ENCODE results near the gene TPCN1.
A peak's percentile ranks its signal among the peaks of the same experiment; 100 is the strongest.

TPCN1 gene

GRCh38 chr12:113317122-113317521 is 95.9 kb downstream of the TPCN1 start:
- DNase-seq: no peak

GRCh38 chr12:113318046-113318656 is 96.9 kb downstream of the TPCN1 start:
- DNase-seq: no peak

DNA sequence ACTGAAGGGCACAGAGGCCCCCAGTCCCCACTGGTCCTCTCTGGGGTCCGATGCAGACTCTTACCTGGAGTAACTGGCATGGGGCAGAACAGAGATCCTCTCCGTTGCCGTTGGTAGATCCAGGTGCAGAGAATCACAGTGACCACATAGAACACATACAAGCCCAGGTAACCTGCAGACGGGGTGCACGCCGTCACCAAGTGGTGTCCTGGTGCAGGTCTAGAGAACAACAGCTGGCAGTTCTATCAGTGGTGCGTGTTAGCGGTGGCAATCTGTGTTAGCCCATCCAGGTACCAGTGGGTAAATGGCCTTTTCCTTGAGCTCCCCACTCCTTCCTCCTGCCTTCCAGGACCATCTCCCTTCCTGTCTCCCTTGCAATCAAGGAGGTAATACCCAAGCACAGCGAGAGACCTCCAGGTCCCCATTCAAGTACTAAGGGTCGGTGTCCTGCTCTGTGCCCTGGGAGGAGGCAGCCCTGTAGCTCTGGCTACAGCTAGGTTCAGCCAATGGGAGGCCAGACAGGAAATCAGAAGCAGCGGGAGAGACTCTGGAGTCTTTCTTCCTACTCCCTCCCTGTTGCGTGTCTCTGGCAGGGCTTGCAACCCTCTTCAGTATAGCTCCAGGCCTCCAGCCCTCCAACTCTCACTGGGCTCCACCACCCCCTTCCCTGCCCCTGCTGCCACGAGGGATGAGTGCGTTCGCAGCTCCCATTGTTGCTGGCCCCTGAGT is 97.8 kb downstream of the TPCN1 start:
- DNase-seq: no peak

DNA sequence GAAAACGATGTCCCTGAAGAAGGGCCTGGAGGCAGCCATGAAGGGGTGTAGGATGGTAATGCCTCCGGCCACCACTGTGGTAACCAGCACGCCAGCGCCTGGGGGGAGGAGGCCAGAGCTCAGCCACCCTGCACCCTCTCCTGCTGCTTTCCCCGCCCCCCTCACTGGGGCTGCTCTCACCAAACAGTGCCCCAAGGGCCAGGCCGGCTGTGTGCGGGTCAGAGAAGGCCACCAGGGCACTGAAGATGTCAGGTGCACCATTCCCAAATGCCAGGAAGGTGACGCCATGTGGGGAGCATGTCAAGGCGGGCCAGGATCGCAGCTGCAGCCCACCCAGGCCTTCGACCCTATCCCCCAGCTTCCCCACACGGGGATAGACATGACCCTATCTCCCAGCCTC is 99.1 kb downstream of the TPCN1 start:
- no peak for DNase-seq

GRCh38 chr12:113322343-113322742 is 101.1 kb downstream of the TPCN1 start:
- DNase-seq: peak; percentile 91

DNA sequence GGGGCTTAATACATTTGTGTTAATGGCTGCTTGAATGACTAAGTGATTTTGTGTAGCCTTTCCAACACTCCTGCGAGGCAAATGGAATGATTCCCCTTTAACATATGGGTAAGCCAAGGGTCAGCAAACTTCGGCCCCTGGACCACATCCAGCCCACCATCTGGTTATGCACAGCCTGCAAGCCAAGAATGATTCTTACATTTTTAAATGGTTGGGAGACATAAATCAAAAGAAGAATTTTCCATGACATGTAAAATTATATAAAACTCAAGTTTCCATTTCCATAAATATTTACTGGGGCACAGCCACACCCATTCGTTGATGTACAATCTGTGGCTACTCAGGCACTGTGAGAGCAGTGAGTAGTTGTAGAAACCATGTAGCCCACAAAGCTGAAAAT is 104.7 kb downstream of the TPCN1 start:
- no peak for DNase-seq

GRCh38 chr12:113326775-113327395 is 105.6 kb downstream of the TPCN1 start:
- DNase-seq: no peak

GRCh38 chr12:113328368-113328889 is 107.2 kb downstream of the TPCN1 start:
- DNase-seq: no peak

DNA sequence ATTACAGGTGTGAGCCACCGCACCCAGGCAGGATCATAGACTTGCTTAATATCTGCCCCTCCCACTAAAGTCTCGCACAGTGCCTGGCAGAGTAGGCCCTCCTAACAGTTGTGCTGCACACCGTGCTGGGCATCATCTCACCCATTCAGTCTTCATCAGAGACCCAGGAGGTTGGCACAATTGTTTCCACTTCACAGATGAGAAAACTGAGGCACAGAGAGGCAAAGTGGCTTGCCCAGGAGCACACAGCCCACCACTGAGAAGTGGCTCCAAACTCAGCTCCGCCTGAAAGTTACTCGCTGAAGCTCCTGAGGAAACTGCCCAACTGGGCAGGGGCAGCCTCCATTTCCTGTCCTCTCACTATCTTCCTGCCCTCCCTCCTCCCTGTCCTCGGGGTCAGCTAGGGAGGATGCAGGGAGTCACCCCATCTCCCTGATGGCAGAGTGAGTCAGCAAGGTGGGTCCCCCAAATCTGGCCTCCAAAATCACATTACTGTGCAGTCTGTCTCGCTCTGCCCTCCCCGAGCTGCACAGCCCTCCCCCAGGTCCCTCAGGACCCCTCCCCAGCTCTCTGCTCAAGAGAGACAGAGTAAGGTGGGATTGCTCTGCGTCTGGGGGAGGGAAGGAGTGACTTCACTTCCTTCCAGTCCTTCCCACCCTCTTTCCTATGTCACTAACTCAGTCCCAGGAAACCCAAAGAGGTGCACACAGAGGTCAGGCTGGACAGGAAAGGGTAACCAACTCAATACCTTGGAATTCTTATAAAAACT is 107.9 kb downstream of the TPCN1 start:
- DNase-seq: peak; percentile 64

- no peak for DNase-seq
Measured at GRCh38 chr12:113329791-113330417, 108.6 kb downstream of the TPCN1 start.

GRCh38 chr12:113330505-113330904 is 109.2 kb downstream of the TPCN1 start:
- no peak for DNase-seq

GRCh38 chr12:113332688-113333417 is 111.6 kb downstream of the TPCN1 start:
- no peak for DNase-seq

DNA sequence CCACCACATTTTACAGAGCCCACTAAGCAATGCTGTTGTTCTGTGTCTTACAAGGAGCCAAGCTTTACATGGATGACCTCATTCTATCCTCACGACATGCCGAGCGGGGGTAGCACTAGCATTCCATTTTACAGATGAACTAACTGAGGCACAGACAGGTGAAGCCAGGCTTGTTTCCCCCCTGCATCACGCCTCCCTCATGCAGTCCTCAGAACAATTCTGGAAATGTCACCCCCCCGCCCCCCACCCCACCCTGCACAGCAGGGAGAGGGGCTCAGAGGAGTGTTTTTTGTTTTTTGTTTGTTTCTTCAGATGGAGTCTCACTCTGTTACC is 112.1 kb downstream of the TPCN1 start:
- DNase-seq: no peak

DNA sequence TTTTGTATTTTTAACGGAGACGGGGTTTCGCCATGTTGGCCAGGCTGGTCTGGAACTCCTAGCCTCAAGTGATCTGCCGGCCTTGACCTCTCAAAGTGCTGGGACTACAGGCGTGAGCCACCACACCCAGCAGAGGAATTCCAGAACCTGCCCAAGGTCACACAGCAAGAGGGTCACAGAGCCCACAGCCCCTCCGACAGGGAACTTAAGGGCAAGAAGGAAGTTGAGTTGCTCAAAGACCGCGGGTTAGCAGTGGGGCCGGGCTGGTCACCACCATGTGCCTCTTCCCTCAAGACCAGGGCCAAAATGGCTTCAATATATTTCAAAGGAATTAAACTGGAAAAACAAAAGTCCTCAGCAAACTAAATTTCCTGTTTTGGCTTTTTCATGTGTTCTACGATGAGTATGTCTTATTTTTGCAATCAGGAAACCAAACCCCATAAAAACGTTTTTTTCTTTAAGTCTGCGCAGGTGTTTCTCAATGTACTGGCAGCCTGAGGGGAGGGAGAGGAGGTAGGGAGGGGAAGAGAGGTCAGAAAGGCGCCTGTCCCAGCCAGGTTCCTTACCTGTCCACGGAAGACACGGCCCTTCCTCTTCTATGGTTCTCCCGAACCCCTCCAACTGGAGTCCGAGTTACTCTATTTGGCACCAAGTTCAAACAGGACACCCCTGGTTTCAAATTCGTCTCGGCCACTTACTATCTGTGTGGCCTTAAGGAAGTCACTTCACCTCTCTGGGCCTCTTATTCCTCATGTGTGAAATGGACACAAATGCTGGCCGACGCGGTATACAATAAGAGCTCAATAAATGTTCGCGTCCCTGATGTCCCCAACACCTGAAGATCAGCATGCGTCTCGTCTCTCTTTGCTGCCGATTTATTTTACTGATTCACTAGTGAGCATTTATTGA is 112.9 kb downstream of the TPCN1 start:
- no peak for DNase-seq

DNA sequence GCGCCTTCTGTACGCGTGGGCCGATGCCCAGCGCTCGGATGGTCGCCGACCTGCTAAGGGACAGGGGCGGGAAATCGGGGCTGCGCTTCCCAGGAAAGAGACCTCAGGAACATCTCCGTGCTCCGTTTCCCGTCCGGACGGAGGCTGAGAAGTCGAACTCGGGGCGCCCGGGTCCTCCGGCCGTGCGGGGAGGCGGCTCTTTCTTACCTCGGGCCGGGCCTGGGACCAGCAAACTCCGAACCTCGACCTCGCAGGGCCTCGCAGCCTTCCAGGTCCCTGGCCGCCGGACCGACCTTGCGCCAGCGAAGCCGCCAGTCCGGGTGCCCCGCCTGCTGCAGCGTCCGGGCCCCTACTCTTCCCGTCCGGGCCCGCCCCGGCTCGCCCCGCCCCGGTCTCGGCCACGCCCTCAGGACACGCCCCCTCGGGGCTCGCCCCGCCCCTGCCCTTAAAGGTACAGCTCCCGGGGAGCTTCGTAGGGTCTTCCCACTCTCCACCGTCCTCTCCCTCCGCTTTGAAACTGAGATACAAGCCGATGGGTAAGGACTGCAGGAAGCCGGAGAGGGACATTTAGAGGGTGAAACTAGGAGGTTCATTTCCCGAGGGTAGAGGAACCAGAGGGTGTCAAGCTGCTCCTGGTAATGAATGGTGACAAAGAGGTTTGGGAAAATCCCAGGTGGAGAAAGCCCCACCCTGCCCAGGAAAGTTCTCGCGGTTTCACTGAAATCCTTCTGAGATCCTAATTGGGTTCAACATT is 113.7 kb downstream of the TPCN1 start, which contains the start of gene SLC8B1:
Gene SLC8B1 (minus strand): TSS at position 324 of the 754 bp plus-strand sequence. CDS start 2,231 bp downstream, outside the sequence.
- peak; percentile 60 for DNase-seq

DNA sequence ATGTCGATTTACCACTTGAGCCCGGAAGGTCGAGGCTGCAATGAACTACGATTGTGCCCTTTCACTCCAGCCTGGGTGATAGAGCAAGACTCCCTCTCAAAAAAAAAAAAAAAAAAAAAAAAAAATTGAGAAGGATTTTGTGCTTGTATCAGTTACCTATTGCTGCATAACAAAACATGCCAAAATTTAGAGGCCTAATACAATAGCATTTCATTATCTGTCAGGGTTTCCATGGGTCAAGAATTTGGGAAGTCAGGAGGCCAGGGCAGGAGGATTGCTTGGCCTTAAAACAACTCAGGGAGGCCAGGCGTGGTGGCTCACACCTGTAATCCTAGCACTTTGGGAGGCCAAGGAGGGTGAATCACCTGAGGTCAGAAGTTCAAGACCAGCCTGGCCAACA is 118.3 kb downstream of the TPCN1 start:
- DNase-seq: no peak

GRCh38 chr12:113340061-113340460 is 118.8 kb downstream of the TPCN1 start:
- DNase-seq: no peak

DNA sequence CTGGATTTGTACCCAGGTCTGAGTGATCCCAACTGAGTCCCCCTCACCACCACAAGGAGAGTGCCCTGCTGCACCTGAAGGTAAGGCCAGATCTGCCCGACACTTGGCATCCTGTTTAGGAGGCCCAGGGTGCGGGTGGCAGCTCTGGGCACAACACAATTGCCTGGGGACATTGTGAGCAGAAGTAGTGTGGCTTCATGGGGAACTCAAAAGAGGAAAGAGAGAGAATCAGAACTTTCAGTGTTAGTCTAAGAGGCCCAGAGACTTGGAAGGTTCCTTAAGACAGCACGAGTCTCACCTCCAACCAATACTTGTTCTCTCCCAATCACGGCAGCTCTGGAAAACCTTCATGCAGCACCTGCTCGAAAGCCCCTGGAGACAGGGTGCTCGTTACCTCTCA is 120.3 kb downstream of the TPCN1 start:
- DNase-seq: no peak

GRCh38 chr12:113345318-113345717 is 124.1 kb downstream of the TPCN1 start:
- DNase-seq: no peak

DNA sequence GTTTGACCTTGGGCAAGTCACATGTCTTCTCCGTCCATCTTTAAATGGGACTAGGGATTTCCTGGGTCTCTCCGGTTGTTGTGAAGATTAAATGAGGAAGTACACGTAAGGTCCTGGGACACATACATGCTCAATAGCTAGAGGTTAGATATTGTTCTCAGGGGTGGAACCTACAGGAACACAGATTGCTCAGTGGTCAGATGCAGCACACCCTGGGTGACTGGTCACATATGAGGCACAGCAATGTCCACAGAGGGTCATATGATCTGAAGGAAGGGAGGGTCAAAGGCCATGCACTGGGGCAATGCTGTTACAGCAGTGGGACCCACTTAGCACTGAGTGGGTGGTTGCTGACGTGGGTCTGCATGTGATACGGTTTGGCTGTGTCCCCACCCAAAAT is 125.1 kb downstream of the TPCN1 start:
- no peak for DNase-seq
